Right renal pelvis (tissue), 4 donors: Measurements from ENCODE around the gene DUSP16. TPM values are rescaled to one million over a fixed set of nuclear protein-coding genes. Genes with fewer than 3 reads are reported as not detected.
"Not testable (repeated sequence)": the region's sequence is repeated elsewhere in the genome, so short reads cannot be mapped to it uniquely, and the experiment has no call there.

Experiments used
- DNase-seq, 4 donors: peaks; one replicate each; pipeline ENCODE4 v3.0.0-alpha.2; 2013; ENCODE audit warnings: low read depth in 4 of 4, low spot score in 3 of 4, missing footprints in 1 of 4
- polyA plus RNA-seq, 4 donors: library from polyadenylated mRNA; unstranded; fragments of 120-200 nt; gene quantifications; one replicate each; pipeline ENCODE4 v1.2.1, GENCODE V29; 2013; ENCODE audit not compliant: insufficient read length in 4 of 4

DUSP16 gene
- polyA plus RNA-seq, 4 donors: 25.1 to 28.7 (median 26.0) TPM

DNA sequence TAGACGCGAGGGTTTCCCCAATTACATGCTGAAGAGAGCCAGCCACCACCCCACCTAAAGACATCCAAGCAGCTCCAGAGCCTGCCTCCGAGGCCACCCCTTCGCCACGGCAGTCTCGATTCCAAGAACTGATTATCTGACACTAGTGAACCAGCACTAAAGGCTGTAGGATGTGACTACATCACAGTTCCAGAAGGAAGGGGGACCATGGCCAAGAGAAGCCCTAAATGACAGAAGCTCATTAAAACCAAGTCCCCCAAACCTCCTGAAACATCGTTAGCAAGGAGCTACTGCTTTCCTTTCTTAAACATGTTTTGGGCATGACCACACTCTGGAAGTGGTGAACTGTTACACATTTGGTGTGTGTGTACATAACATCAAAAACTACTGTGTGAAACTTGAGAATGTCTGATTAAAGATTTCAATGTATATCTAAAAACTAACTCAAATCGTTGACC, 88.2 kb downstream of the DUSP16 start:
- DNase-seq: no peak

DNA sequence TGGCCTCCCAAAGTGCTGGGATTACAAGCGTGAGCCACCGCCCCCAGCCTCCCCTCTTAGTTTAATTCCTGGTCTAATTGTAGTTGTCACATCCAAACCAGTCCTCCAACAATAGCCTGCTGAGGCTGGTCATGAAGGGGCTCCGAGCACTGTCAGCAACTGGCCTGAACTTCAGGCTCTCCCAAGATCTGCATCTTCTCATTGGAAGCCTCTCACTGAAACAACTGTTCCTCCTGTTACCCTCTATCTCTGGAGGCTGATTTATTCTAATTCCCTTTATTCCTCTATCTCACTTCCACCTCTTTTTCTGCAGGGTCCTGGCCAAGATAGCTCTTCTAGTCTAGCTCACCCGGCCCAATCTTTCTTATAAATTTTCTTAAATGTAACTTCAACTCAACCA, 89.4 kb downstream of the DUSP16 start:
- no peak for DNase-seq

DNA sequence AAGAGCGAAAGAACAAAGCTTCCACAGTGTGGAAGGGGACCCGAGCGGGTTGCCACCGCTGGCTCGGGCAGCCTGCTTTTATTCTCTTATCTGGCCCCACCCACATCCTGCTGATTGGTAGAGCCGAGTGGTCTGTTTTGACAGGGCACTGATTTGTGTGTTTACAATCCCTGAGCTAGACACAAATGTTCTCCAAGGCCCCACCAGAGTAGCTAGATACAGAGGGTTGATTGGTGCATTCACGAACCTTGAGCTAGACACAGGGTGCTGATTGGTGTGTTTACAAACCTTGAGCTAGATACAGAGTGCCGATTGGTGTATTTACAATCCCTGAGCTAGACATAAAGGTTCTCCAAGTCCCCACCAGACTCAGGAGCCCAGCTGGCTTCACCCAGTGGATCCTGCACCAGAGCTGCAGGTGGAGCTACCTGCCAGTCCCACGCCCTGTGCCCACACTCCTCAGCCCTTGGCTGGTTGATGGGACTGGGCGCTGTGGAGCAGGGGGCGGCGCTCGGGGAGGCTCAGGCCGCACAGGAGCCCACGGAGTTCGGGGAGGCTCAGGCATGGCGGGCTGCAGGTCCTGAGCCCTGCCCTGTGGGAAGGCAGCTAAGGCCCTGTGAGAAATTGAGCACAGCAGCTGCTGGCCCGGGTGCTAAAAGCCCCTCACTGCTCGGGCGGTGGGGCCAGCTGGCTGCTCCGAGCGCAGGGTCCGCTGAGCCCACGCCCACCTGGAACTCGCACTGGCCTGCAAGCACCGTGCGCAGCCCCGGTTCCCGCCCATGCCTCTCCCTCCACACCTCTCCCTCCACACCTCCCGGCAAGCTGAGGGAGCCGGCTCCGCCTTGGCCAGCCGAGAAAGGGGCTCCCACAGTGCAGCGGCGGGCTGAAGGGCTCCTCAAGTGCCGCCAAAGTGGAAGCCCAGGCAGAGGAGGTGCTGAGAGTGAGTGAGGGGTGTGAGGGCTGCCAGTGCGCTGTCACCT, 90.4 kb downstream of the DUSP16 start:
- DNase-seq: not testable (repeated sequence)

DNA sequence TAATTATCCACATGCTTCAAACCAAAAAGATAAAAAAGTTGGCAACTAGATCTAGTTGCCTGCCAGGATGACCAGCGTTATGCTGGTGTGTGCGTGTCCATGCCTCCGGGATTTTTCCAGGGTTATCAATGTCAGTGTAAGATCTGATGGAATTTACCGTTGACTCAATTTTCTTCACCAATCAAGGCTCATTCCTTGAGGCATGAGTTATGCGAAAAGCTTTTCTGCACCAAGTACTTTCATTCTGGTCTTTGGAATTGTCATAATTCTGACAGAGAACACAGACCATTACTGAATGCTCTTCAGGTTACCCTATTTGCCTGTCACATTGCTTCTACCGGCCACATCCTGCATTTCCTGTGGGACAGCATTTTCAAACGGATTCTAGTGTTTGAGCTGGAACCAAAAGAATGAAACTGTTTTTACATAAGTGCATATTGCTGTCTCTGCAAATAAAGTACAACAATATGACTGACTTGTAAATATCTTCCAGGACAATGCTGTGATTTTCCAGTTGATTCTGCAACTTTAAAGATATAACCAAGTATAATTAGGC, 91.8 kb downstream of the DUSP16 start:
- no peak for DNase-seq

DNA sequence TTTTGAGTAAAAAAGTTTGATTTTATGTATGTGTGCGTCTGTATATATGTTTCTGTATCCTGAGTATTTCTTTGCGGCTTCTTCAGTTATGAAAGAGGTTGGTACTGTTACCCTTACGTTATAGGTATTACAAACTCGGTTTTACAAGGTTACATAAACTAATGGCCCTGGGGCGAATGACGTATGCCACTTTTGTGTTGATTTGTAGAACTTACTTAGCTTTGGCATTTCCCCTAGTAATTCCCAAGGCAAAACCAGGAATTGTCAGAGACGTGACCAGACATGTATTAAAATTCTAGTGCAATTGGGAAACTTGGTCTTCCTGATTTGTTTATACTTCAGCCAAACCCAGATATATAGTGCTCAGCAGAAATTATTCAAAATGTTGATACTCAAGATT, 93.3 kb downstream of the DUSP16 start:
- DNase-seq: no peak

DNA sequence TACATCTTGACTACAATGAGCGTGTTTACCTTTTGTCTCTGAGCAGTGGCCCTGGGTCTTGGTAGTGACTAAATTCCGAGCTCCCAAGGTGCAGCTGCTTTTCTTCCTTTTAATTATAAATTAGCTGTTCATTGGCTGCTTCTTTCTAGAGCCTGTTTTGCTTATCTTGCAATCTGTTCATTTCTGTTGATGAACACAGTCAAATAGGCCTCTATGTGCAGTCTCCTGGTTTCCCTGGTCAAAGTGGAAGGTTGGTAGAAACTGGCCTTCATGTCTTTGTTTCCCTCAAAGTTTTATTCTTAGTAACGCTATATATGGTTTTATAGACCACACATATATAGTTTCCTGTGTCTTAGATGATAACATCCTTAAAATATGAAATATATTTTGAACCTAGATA, 94.1 kb downstream of the DUSP16 start:
- DNase-seq: no peak

DNA sequence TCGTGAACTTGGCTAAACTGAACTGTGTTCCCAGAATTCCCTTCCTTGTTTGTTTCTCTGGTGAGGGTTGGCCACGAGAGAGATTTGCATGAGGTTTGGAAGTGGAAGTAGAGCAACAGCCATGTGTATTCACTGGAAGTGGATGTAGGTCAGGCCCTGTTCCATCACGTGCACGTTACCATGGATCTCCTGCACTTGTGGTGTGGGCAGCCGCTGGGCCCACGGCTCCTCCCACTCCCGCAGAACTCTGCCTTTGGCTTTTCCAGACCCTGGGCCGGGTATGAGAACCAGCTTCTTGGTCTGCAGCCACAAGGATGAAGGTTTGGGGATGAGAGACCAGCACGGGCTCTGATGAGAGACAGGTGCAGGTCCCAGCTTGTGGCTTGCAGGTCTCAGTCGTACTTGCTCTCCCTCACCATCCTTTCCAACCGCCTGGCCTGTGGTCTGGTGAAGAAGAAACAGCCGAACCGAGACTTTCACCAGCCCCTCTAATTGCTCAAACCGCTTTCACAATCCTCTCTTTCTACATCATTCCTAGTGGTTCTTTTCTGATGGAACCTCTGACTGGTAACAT, 94.9 kb downstream of the DUSP16 start:
- DNase-seq: no peak

DNA sequence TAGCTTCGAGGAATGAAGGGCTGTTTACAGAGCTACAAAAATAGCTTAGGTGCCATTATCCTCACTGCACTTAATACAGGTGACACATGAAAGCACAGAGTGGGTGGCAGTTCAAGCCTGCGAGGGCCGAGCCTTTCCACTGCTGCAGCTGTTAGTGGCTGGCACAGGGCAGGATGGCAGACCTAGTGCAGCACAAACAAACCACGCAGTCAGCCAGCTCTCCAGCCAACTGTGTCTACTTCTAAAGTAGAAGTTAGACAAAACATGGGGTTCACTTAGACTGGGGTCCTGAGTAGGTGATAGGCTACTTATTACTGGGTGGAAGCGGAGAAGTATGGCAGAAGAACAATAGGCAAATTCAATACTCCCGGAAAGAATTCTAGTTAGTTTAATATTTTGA, 95.4 kb downstream of the DUSP16 start:
- DNase-seq: no peak

DNA sequence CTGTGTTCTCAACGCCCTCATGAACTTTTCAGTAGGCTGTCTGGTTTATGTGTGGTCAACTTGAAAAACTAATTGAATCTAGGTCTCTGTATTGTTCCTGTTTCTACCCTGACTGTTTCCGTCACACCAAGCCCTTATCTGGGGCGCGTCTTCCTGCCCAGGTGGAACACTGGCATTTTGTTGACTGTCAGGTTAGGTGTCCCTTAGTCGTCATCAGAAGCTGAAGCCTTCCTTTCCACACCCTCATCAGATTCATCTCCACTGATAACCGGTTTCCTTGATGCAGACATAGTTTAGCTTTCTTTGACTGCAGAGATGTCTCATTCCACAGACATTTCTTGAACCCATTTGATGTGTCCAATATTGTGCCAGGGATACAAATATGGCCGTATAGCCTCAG, 96.5 kb downstream of the DUSP16 start:
- DNase-seq: no peak

DNA sequence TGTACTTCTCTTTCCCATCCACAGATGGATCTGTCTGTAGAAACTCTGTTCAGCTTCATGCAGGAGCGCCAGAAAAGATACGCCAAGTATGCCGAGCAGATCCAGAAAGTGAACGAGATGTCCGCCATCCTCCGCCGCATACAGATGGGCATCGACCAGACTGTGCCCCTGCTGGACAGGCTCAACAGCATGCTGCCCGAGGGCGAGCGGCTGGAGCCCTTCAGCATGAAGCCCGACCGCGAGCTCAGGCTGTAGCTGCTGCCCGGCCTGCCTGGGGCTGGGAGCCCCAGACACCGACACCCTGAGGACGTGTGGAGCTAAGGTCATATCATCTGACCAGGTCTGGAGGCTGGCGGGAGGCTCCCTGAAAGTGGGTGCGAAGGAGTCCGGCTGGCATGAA, 97.1 kb downstream of the DUSP16 start:
- no peak for DNase-seq

DNA sequence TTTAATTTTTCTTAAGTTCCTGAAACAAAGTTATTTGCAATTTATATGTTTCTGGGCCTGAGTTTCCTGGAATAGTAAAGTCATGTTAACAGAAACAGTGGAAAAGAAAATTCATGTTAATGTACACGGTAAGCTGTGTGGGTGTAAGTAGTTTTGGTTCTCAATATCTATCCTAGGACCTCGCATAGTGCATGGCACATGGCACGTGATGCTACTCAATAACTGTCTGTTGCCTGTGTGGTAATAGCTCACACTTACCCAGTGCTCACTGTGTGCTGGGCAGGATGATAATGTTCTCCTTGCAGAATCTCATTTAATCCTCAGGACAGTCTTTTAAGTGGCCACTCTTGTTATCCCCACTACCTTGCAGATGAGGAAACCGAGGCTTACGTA, 100.7 kb downstream of the DUSP16 start:
- DNase-seq: no peak

DNA sequence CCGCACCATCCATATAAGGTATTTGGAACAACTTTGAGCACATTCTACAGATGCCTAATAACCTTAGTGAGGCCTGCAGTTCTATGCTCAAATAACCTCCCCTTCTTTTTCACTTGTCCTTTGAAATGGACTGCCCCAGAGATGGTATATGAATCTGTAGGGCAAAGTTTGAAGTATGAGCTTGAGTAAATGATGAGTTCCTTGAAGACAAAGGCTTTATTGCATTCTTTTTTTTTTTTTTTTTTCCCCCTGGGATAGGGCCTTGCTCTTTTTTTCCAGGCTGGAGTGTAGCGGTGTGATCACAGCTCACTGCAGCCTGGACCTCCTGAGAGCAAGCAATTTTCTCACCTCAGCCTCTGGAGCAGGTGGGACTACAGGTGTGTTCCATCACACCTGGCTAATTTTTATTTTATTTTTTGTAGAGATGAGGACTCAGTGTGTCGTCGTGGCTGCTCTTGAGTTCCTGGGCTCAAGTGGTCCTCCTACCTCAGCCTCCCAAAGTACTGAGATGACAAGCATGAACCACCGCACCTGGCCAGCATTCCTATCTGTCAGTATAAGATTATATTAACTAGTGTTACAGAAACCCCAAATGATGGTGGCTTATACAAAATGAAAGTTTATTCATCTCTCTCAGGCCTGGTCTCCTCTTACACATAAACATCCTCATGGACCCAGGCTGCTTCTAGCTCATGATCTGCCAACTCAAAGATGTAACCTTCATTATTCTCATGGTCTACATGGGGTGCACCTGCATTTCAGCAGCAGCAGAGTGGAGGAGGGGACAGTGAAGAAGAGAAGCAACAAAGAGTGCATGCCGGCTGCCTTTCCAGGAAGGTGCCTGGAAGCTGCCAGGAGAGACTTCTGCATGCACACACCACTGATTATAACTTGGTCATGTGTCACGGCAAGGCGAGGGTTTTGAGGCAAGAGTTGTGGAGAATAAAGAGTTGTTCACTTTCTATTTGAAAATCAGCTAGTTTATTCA, 101.4 kb downstream of the DUSP16 start:
- no peak for DNase-seq

DNA sequence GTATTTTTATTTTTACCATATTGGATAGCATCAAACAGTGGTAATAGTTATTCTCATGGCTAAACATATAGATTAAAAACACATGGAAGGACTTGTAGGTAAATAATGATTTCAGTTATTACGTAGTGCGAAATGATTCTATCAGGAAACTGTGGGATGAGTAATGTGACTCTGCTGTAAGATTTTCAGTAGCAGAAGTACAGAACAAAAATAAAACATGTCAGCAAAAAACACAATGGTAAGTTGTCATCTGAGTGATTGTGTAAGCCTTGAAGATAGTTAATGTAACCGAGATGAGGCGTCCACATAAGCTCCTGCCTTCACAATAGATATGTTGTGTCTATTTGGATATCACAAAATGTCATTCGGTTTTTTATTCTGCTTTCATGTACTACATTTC, 106.0 kb downstream of the DUSP16 start:
- no peak for DNase-seq

DNA sequence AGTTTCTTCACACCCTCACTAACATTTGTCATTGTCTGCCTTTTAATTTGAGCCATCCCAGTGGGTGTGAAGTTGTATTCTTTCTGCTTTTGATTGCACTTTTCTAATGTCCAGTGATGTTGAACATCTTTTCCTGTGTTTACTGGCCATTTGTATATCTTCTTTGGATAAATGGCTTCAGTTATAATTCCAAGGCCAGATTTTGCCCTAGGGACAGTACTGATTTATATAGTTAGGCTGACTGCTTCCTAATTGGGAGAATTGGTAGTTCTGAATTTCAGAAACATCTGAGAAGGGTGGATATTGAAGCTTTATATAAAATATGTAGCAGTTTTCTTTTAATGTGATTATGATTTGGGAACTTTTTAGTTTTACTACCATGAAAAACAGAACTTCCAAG, 108.3 kb downstream of the DUSP16 start:
- DNase-seq: no peak

DNA sequence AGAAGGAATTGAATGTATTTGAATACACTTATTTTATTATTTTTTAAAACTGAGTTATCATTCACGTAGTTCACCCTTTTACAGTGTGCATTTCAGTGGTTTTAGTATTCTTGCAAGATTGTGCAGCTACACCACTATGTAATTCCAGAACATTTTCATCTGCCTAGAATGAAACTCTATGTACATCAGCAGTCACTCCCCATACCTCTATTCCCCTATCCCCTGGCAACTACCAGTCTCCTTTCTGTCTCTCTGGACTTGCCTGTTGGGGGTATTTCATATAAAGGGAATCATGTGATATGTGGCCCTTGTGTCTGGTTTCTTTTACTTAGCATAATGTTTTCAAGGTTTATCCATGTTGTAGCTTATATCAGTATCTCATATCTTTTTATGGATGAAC, 109.0 kb downstream of the DUSP16 start:
- DNase-seq: no peak

DNA sequence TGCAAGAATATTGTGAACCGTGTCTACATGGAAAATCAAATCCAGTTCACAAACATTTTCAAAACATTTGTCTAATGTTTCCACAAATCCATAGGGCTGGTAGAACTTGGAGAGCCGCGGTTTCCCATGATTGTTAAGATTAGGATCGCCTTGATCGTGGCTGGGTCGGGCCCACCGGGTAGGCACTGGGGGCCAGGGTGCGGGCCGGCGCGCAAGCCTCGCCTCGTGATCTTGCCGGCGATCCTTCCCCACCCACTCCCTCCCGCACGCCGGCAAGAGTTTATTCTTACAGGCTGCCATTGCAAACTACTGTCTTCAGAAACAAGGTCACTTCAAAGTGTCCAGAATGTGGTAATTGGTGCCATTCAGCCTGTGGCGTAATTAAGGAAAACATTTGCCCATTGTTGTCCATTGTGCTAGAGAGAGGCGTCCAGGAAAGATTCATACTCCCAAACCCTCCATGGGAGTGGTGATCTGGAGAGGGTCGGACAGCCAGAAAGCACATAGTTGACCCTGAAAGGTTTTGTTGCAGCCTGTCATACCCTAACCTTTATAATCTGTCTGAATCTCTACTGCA, 110.2 kb downstream of the DUSP16 start:
- DNase-seq: no peak

DNA sequence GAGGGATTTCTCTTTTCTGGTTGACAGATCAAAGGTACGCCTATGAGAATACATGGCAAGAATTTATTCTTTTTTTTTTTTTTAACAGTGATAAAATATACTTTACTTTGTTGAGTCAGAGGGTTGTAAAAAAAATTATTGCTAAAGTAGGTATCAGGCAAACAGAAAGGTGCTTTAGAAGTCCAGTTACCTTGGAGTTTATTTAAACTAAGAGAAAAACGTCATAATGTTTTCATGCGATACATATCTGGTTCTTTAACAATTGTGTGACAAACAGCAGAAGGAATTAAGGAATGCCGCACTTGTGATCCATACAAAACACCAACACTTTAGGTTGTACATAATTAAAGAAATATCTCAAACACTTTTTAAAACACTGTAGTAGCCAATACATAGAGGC, 111.6 kb downstream of the DUSP16 start:
- no peak for DNase-seq

DNA sequence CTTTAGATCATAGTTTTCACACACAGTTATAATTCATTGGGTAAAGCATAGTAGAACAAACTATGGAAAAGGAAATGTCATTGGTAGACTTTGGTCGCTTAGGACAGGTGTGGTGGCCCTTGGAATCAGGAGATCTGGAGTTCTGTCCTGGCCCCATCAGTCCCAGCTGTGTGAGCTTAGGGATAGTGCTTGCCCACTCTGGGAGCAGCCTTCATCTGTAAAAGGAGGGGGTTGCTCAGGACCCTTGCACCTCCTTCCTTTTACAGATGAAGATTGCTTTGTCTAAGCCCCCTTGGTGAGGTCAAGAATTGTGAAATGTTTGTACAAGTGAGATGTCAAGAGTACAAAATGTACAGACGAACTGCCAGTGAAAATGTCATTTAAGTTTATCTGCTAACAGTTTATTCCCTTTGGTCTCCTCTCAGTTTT, 112.6 kb downstream of the DUSP16 start:
- no peak for DNase-seq

DNA sequence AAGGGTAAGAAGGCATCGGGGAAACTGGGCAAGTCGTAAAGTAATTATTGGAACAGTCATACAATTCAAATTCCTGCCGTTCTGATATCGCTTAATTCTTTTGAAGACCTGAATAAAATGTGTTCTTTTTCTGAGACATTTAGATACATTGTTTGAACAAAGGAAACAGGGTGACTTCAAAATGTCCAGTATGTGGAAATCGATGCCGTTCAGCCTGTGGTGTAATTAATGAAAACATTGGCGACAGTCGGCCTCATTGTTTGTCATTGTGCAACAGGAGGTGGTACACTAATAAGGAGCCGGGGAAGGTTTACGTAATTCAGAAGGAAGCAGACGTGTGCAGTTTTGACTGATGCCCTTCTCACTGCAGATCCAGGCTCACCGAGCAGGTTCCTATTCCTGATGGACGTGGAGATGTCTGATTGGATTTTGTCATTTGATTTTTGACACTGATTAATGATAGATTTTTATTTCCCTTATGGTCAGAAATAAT, 113.1 kb downstream of the DUSP16 start:
- DNase-seq: no peak

DNA sequence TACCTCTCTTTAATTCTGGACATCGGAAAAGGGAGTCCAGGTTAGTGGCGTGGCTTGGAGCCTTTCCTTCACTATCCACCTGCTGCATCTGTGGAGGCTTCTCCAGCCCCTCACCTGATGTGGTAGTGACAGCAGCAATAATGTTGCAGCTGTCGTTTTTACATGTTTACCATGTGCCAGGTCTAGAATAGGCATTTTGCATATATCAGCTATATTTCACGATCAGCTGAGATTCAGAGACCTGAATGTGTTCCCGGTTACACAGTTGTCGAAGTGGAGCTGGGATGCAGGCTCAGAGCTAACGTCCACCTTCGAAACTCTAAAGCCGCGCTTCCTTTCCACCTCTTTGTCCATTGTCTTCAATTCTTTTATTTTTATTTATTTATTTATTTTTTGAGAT, 114.8 kb downstream of the DUSP16 start:
- no peak for DNase-seq
